Measurements from ENCODE around the gene IL20RB.
"Not testable (repeated sequence)": the region's sequence is repeated elsewhere in the genome, so short reads cannot be mapped to it uniquely, and the experiment has no call there.

Gene IL20RB

DNA sequence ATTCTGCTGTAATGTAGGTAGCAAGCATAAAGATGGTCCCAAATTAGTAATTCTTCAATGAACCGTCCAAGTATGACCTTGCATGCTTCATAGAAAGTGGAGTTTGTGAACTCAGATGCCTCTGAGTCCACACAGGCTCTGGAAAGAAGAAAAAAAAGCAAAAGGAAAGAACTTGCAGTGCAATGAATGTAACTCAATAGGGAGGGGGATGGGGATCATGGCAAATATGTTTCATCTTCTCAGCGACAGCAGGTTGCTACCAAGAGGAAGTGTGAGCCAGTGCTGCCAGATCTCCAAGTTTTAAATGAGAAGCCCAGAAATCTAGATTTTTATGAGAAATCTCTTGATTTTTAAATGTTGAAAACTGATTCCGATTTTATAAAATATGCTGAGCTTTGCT is 50.3 kb downstream of the IL20RB start:
- H3K9ac ChIP-seq: no peak overlapping the region
- H3K4me1 ChIP-seq: peaks cover 9 to 24% (median 19%) of the 10 kb centered on the region in 10 experiments; a peak in 19 of 20 replicates
- no peak for TF ChIP-seq Cebpa-rat (IDR thresholded peaks at IDR 0.05)
- no peak overlapping the region for H3K4me3 ChIP-seq
- H3K27ac ChIP-seq: no peak overlapping the region
- H3K27me3 ChIP-seq: no peaks in the 10 kb centered on the region
- H3K4me2 ChIP-seq: no peak overlapping the region
- H3K9me3 ChIP-seq (replicated peaks in 1 of 11): no peaks in the 10 kb centered on the region
- H4K20me1 ChIP-seq: no peaks in the 10 kb centered on the region
- H3K36me3 ChIP-seq: no peaks in the 10 kb centered on the region

DNA sequence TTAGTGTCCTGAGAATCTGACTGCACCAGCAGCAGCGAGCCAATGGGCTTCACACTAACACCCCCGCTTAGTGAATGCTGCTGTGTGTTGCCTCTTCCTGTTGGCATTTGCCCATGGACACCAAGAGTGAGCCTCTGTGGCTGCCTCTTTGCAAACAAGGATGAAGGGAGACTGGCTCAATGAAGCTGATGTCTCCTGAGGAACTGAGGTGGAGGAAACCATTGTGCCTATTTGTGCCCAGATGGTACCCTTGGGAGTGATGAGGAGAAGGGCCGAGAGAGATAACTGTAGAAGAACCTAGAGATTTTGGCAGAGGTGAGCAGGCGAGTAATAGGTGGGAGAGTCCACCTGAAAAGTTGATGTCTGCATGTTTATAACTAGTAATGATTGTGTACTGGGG is 51.2 kb downstream of the IL20RB start:
- Histone ChIP-seq H3K9me3 (replicated peaks in 1 of 11) (no peaks in the 10 kb centered on the region), H3K4me2 (no peak overlapping the region), H3K36me3 (no peaks in the 10 kb centered on the region)

DNA sequence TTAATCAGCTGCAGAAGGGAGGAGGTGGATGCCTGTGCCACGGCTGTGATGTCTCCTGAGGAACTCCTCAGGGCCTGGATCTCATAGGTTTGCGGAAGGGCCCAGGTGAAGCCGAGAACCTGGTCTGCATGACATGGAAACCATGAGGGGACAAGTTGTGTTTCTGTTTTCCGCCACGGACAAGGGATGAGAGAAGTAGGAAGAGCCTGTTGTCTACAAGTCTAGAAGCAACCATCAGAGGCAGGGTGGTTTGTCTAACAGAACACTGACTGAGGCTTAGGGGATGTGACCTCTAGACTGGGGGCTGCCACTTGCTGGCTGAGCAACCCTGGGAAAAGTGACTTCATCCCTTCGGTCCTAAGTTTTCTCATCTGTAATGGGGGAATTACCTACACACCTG is 52.4 kb downstream of the IL20RB start:
- no peak for TF ChIP-seq Cebpa-rat (IDR thresholded peaks at IDR 0.05)
- Histone ChIP-seq H3K9ac (no peak overlapping the region), H4K20me1 (no peaks in the 10 kb centered on the region), H3K4me2 (no peak overlapping the region), H3K27ac (no peak overlapping the region), H3K9me3 (replicated peaks in 1 of 11) (no peaks in the 10 kb centered on the region), H3K4me1 (peaks cover 4 to 27% (median 23%) of the 10 kb centered on the region in 10 experiments; a peak in 18 of 20 replicates), H3K27me3 (no peaks in the 10 kb centered on the region), H3K36me3 (no peaks in the 10 kb centered on the region), H3K4me3 (no peak overlapping the region)

More for the DNA sequence above, 51.2 kb downstream of the IL20RB start:
- TF ChIP-seq Cebpa-rat (IDR thresholded peaks at IDR 0.05): no peak
- H3K9ac ChIP-seq: no peak overlapping the region
- H3K27me3 ChIP-seq: no peaks in the 10 kb centered on the region
- no peak overlapping the region for H3K27ac ChIP-seq
- no peaks in the 10 kb centered on the region for H4K20me1 ChIP-seq
- no peak overlapping the region for H3K4me3 ChIP-seq
- H3K4me1 ChIP-seq: peaks cover under 1 to 20% (median 17%) of the 10 kb centered on the region in 10 experiments; a peak in 17 of 20 replicates

DNA sequence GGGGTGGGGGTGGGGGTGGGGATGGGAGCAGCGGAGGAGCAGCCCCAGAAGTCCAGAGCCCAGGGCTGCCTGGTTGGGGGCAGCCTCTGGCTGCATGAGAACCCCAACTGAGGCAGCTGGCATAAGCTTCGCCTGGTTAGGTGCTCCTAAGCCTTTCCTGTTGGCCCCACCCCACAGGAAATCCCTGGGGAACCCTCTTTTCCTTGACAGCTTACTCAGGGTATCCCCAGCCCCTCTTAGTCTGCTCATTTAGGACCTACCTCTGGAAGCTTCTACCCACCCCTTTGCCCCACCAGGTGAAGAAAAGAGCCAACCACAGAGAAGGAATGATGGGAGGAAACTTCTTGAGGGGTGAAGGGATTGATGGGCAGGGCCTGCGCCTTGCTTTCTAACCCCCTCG is 53.4 kb downstream of the IL20RB start:
- peak overlapping the region in 7 of 11 experiments; percentile 19 to 53 (median 34); a peak in 9 of 22 replicates for H3K4me2 ChIP-seq
- no peak overlapping the region for H3K9ac ChIP-seq
- H4K20me1 ChIP-seq: no peaks in the 10 kb centered on the region
- no peak for TF ChIP-seq Cebpa-rat (IDR thresholded peaks at IDR 0.05)
- H3K4me1 ChIP-seq: peaks cover 4 to 27% (median 23%) of the 10 kb centered on the region in 10 experiments; a peak in 18 of 20 replicates
- no peaks in the 10 kb centered on the region for H3K9me3 ChIP-seq (replicated peaks in 1 of 11)
- H3K36me3 ChIP-seq: no peaks in the 10 kb centered on the region
- H3K27me3 ChIP-seq: no peaks in the 10 kb centered on the region
- H3K27ac ChIP-seq: no peak overlapping the region
- H3K4me3 ChIP-seq: no peak overlapping the region

DNA sequence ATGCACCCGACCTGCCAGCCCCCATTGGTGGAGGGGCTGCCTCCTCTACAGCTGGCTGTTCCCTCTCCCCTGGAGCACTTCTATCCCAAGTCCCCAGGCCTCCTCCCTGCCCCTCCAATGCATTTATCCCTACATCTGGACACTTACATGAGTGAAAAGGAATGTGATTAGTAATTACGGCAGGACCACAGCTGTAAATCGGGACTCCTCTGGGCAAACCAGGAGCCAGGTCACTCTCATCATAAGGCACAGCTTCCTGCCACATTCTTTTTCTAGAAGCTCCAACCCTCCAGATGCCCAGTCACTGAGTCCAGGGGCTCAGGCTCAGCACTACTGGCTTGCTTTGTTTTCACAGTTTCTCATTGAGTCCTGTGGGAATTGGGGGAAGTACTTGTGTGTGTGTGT is 54.3 kb downstream of the IL20RB start:
- H3K9ac ChIP-seq: peak overlapping the region in 1 of 11 experiments; percentile 25; a peak in 3 of 22 replicates
- peaks cover 4 to 27% (median 23%) of the 10 kb centered on the region in 10 experiments; a peak in 18 of 20 replicates for H3K4me1 ChIP-seq
- no peaks in the 10 kb centered on the region for H3K9me3 ChIP-seq (replicated peaks in 1 of 11)
- no peak for TF ChIP-seq Cebpa-rat (IDR thresholded peaks at IDR 0.05)
- no peak overlapping the region for H3K27ac ChIP-seq
- H3K27me3 ChIP-seq: no peaks in the 10 kb centered on the region
- H3K36me3 ChIP-seq: no peaks in the 10 kb centered on the region
- no peak overlapping the region for H3K4me3 ChIP-seq
- no peaks in the 10 kb centered on the region for H4K20me1 ChIP-seq
- H3K4me2 ChIP-seq: peak overlapping the region in 8 of 11 experiments; percentile 19 to 53 (median 33); a peak in 16 of 22 replicates

DNA sequence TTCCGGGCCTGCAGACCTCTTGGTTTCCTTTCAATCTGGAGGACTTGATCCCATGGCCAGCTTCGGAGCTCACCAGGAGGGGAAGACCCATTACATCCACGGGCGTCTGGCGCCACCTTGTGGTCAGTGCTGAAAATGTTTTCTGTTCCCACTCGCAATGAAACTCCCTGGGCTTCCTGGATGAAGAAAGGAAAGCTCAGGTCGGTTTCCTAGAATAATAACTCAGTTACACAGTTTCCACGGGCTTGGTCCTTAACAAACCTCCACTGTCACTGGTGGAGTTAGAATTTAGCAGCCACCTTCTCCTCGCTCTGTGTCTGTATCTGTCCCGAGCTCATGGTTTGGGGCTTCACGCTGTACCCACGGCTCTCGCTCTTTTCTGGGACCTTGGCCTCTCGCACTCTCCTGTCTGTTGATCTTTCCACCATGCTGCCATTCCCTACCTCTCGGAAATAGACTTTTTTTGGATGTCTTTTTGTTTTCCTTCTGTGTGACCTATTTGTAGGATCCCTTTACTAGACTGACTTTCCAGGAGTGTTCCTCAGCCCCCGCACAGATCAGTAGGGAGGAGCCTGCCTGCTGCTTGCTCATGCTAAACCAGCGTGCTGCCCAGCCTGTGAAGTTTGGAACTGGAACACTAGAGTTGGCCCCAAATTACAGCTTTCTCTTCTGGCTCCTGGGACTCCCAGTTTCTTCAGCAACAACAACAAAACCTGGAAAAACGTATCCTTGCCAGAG is 56.3 kb downstream of the IL20RB start:
- Histone ChIP-seq H3K4me2 (peak overlapping the region; percentile 68 to 93 (median 81)), H3K9ac (peak overlapping the region; percentile 45 to 79 (median 70)), H3K36me3 (no peaks in the 10 kb centered on the region), H3K27me3 (no peaks in the 10 kb centered on the region), H3K4me3 (peak overlapping the region; percentile 50 to 71 (median 58)), H3K27ac (peak overlapping the region in 8 of 11 experiments; percentile 11 to 67 (median 45); a peak in 12 of 22 replicates), H4K20me1 (no peaks in the 10 kb centered on the region), H3K4me1 (peaks cover 4 to 27% (median 23%) of the 10 kb centered on the region in 10 experiments; a peak in 18 of 20 replicates), H3K9me3 (replicated peaks in 1 of 11) (no peaks in the 10 kb centered on the region)
- no peak for TF ChIP-seq Cebpa-rat (IDR thresholded peaks at IDR 0.05)

DNA sequence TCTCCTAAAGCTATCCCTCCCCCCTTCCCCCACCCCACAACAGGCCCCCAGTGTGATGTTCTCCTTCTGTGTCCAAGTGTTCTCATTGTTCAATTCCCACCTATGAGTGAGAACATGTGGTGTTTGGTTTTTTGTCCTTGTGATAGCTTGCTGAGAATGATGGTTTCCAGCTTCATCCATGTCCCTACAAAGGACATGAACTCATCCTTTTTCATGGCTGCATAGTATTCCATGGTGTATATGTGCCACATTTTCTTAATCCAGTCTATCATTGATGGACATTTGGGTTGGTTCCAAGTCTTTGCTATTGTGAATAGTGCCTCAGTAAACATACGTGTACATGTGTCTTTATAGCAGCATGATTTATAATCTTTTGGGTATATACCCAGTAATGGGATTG is 59.5 kb downstream of the IL20RB start:
- not testable (repeated sequence) for H3K4me3 ChIP-seq; H3K36me3 ChIP-seq; H3K9me3 ChIP-seq (replicated peaks in 1 of 11); H3K27ac ChIP-seq; H4K20me1 ChIP-seq; H3K9ac ChIP-seq; H3K4me2 ChIP-seq; H3K27me3 ChIP-seq
- H3K4me1 ChIP-seq: peaks cover 4 to 15% (median 10%) of the 10 kb centered on the region in 10 experiments; a peak in 18 of 20 replicates

DNA sequence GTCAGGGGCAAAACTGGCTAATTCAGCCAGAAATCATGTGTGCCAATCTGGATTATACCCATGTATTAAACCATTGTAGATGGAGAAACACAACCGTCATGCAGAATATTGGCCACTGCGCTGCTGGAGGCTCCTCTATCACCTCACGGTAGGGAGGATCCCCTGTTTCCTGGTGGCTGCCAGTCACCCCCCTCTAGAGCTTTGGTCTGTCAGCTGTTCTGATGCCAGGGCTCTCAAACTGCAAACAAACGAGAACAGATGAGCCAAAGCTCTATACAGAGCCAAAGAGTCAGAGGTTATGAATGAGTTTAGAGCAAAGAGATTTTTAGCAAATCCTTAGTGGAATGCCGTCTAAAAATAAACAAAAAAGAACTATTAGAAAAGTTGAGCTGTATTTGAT is 62.5 kb downstream of the IL20RB start:
- Histone ChIP-seq H3K4me2 (no peak overlapping the region), H4K20me1 (no peaks in the 10 kb centered on the region), H3K27ac (no peak overlapping the region), H3K9me3 (replicated peaks in 1 of 11) (no peaks in the 10 kb centered on the region), H3K4me1 (0 out of 20 replicates have a peak, but pooled peaks cover 0 to 9% (median 0%) of the 10 kb centered on the region in 10 experiments), H3K9ac (no peak overlapping the region), H3K4me3 (no peak overlapping the region), H3K27me3 (no peaks in the 10 kb centered on the region), H3K36me3 (no peaks in the 10 kb centered on the region)
- TF ChIP-seq Cebpa-rat (IDR thresholded peaks at IDR 0.05): no peak

DNA sequence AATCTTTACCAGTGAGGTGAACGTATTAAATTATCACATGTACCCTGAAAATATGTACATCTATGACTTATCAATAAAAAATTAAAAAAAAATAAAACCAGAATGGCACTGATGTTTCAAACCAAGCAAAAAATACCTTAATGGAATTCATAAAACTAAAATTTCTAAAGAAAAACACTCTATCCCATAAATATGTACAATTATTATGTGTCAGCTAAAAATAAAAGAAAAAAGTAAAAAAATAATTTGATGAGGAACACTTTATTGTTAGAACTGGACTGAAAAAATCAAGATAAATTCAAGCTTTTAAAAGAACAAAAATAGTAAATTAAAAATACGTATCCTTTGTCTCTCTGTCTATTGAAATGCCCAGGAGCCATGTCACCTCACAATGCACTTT is 63.1 kb downstream of the IL20RB start:
- Histone ChIP-seq H3K9ac (no peak overlapping the region), H3K27me3 (no peaks in the 10 kb centered on the region), H3K4me1 (0 out of 20 replicates have a peak, but pooled peaks cover 0 to 9% (median 0%) of the 10 kb centered on the region in 10 experiments), H4K20me1 (no peaks in the 10 kb centered on the region), H3K36me3 (no peaks in the 10 kb centered on the region), H3K27ac (no peak overlapping the region), H3K9me3 (replicated peaks in 1 of 11) (no peaks in the 10 kb centered on the region), H3K4me2 (no peak overlapping the region), H3K4me3 (no peak overlapping the region)
- TF ChIP-seq Cebpa-rat (IDR thresholded peaks at IDR 0.05): no peak

DNA sequence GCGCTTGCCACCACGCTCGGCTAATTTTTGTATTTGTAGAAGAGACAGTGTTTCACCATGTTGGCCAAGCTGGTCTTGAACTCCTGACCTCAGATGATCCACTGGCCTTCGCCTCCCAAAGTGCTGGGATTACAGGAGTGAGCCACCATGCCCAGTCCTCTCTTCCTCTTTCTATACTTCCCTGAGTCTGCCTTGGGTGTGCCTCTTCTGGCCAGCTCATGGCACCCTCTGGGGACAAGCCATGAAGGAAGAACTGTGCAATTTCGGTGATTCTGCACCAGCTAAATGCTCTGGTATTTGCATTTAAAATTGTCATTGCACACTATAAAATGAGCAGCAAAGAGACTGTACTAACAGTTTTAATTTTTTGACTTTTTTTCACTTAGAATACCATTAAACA is 66.6 kb downstream of the IL20RB start:
- no peak overlapping the region for H3K9ac ChIP-seq
- H3K4me1 ChIP-seq: 0 out of 20 replicates have a peak, but pooled peaks cover 0 to 9% (median 0%) of the 10 kb centered on the region in 10 experiments
- H3K27me3 ChIP-seq: no peaks in the 10 kb centered on the region
- H3K9me3 ChIP-seq (replicated peaks in 1 of 11): no peaks in the 10 kb centered on the region
- no peak overlapping the region for H3K4me3 ChIP-seq
- TF ChIP-seq Cebpa-rat (IDR thresholded peaks at IDR 0.05): no peak
- H3K36me3 ChIP-seq: no peaks in the 10 kb centered on the region
- H4K20me1 ChIP-seq: no peaks in the 10 kb centered on the region
- H3K4me2 ChIP-seq: no peak overlapping the region
- H3K27ac ChIP-seq: no peak overlapping the region

Measured in BLaER1 treated with 17β-estradiol and CSF1 and Interleukin-3, amounts not matched to agents 10 nM and 100 nM (cell line).